ENCODE data around the gene LIMS1.
"Not testable (repeated sequence)": the region's sequence is repeated elsewhere in the genome, so short reads cannot be mapped to it uniquely, and the experiment has no call there.

LIMS1 gene

GRCh38 chr2:108623616-108624015 lies 89.3 kb downstream of the LIMS1 start:
- no peak for DNase-seq
- in situ Hi-C loops (cut with MboI; ENCODE audit: low pct_unique_long_range_greater_than_20kb, low sequenced_read_pairs) = loop anchor here (25.0 kb wide), 1 partner anchor 89 kb away; the partner anchor contains the start of gene RANBP2

- in situ Hi-C loops (cut with MboI; ENCODE audit: low pct_unique_long_range_greater_than_20kb, low sequenced_read_pairs) = no loop called here
- no peak for DNase-seq
These were observed 91.0 kb downstream of the LIMS1 start for GRCh38 chr2:108625186-108625827.

GRCh38 chr2:108625828-108626195 lies 91.5 kb downstream of the LIMS1 start:
- DNase-seq = no peak
- in situ Hi-C loops (cut with MboI; ENCODE audit: low pct_unique_long_range_greater_than_20kb, low sequenced_read_pairs) = no loop called here

GRCh38 chr2:108626995-108627394 lies 92.7 kb downstream of the LIMS1 start:
- no peak for DNase-seq
- in situ Hi-C loops (cut with MboI; ENCODE audit: low pct_unique_long_range_greater_than_20kb, low sequenced_read_pairs) = no loop called here

GRCh38 chr2:108627911-108628567 lies 93.8 kb downstream of the LIMS1 start:
- in situ Hi-C loops (cut with MboI; ENCODE audit: low pct_unique_long_range_greater_than_20kb, low sequenced_read_pairs) = no loop called here
- DNase-seq = no peak

GRCh38 chr2:108628936-108629335 lies 94.7 kb downstream of the LIMS1 start:
- in situ Hi-C loops (cut with MboI; ENCODE audit: low pct_unique_long_range_greater_than_20kb, low sequenced_read_pairs) = no loop called here
- DNase-seq = no peak

- no peak for DNase-seq
- in situ Hi-C loops (cut with MboI; ENCODE audit: low pct_unique_long_range_greater_than_20kb, low sequenced_read_pairs) = no loop called here
These were observed 95.1 kb downstream of the LIMS1 start for GRCh38 chr2:108629417-108629816.

GRCh38 chr2:108630567-108631405 lies 96.5 kb downstream of the LIMS1 start:
- DNase-seq = no peak
- in situ Hi-C loops (cut with MboI; ENCODE audit: low pct_unique_long_range_greater_than_20kb, low sequenced_read_pairs) = no loop called here

GRCh38 chr2:108632332-108633160 lies 98.3 kb downstream of the LIMS1 start:
- DNase-seq = no peak
- in situ Hi-C loops (cut with MboI; ENCODE audit: low pct_unique_long_range_greater_than_20kb, low sequenced_read_pairs) = no loop called here

GRCh38 chr2:108633409-108633808 lies 99.1 kb downstream of the LIMS1 start:
- in situ Hi-C loops (cut with MboI; ENCODE audit: low pct_unique_long_range_greater_than_20kb, low sequenced_read_pairs) = no loop called here
- no peak for DNase-seq

- DNase-seq = no peak
- in situ Hi-C loops (cut with MboI; ENCODE audit: low pct_unique_long_range_greater_than_20kb, low sequenced_read_pairs) = no loop called here
These were observed 99.7 kb downstream of the LIMS1 start for GRCh38 chr2:108634011-108634410.

- in situ Hi-C loops (cut with MboI; ENCODE audit: low pct_unique_long_range_greater_than_20kb, low sequenced_read_pairs) = no loop called here
- DNase-seq = no peak
These were observed 100.4 kb downstream of the LIMS1 start for GRCh38 chr2:108634576-108635160.

GRCh38 chr2:108635630-108636354 lies 101.5 kb downstream of the LIMS1 start:
- DNase-seq = no peak

GRCh38 chr2:108637304-108637669 lies 103.0 kb downstream of the LIMS1 start:
- in situ Hi-C loops (cut with MboI; ENCODE audit: low pct_unique_long_range_greater_than_20kb, low sequenced_read_pairs) = no loop called here
- peak; percentile 35 for DNase-seq

More at GRCh38 chr2:108635630-108636354, 101.5 kb downstream of the LIMS1 start:
- in situ Hi-C loops (cut with MboI; ENCODE audit: low pct_unique_long_range_greater_than_20kb, low sequenced_read_pairs) = no loop called here

GRCh38 chr2:108640731-108641130 lies 106.5 kb downstream of the LIMS1 start:
- no peak for DNase-seq

GRCh38 chr2:108641756-108642155 lies 107.5 kb downstream of the LIMS1 start:
- no peak for DNase-seq
- in situ Hi-C loops (cut with MboI; ENCODE audit: low pct_unique_long_range_greater_than_20kb, low sequenced_read_pairs) = no loop called here

More at GRCh38 chr2:108640731-108641130, 106.5 kb downstream of the LIMS1 start:
- in situ Hi-C loops (cut with MboI; ENCODE audit: low pct_unique_long_range_greater_than_20kb, low sequenced_read_pairs) = no loop called here

- in situ Hi-C loops (cut with MboI; ENCODE audit: low pct_unique_long_range_greater_than_20kb, low sequenced_read_pairs) = no loop called here
- DNase-seq = no peak
These were observed 109.1 kb downstream of the LIMS1 start for GRCh38 chr2:108643261-108643849.

- in situ Hi-C loops (cut with MboI; ENCODE audit: low pct_unique_long_range_greater_than_20kb, low sequenced_read_pairs); DNase-seq: not testable (repeated sequence)
These were observed 109.6 kb downstream of the LIMS1 start for GRCh38 chr2:108643862-108644261.
